ENCODE measurements around the gene MSLN. TPM values are rescaled to one million over a fixed set of nuclear protein-coding genes. Genes with fewer than 3 reads are reported as not detected.

MSLN gene
- total and polyA plus RNA-seq, 9 of the 15 experiments (the other 6 are each of a cell fraction or from before 2014, with no cell fraction given), result not detected

- DNase-seq (ENCODE audit: extremely low read depth in 1 of 4, low spot score in 3 of 4), result no peak
- no peak overlapping the region for H3K4me2 ChIP-seq (ENCODE audit: insufficient read depth, low read length)
- ChIA-PET CTCF (ENCODE audit: low intra/inter-chr PET ratio) (no interaction called here), POLR2A (interaction anchor here (0.6 to 0.7 kb wide), 2 partner anchors 13 to 481 kb away, joined by 3 read pairs; no protein-coding TSS in a partner anchor)
- H3K79me2 ChIP-seq (ENCODE audit: control insufficient read depth, insufficient read depth, low read length), result peaks cover 6% of the 10 kb centered on the region; the same call in 2 of the 3 replicates
- BruUV-seq (replicated peaks), result no TSS peak
- no peaks in the 10 kb centered on the region for H3K9me3 ChIP-seq (replicated peaks; ENCODE audit: control insufficient read depth, insufficient read depth, low read depth, low read length)
- peak; percentile 47 for TF ChIP-seq SUPT5H (IDR thresholded peaks at IDR 0.05)
- TF ChIP-seq POLR2A (conservative IDR thresholded peaks at IDR 0.05), result 0 out of 2 replicates have a peak, but pooled peaks have one; percentile 26
- TF ChIP-seq ZNF717 (CRISPR knock-in tag; IDR thresholded peaks at IDR 0.05), result no peak
- TF ChIP-seq POLR2G (IDR thresholded peaks at IDR 0.05; ENCODE audit: low read depth, low read length), result peak; percentile 64
- H3K9me1 ChIP-seq (ENCODE audit: control insufficient read depth, insufficient read depth, low read length), result no peaks in the 10 kb centered on the region
- WGBS (ENCODE audit: insufficient coverage, low coverage, missing lambda C conversion rate), result 51% methylated on average over 6 of the region's 7 CpGs
- no peaks in the 10 kb centered on the region for H3K27me3 ChIP-seq (ENCODE audit: control insufficient read depth in 2 of 2, insufficient read depth in 2 of 2, low read length in 2 of 2)
- H4K20me1 ChIP-seq (replicated peaks; ENCODE audit: control insufficient read depth, insufficient read depth, low read length), result peaks cover 11% of the 10 kb centered on the region
- FAIRE-seq, result no peak
- H3K27ac ChIP-seq (ENCODE audit: extremely low read depth, low read depth, low read length), result no peak overlapping the region
- intact Hi-C loops (cut with micrococcal nuclease) (no loop called here), in situ Hi-C loops (cut with MboI) (no loop called here)
- peaks cover 5% of the 10 kb centered on the region; the same call in 1 of the 3 replicates for H3K36me3 ChIP-seq (ENCODE audit: control insufficient read depth, insufficient read depth, low read length)
- H2AFZ ChIP-seq (ENCODE audit: low read depth, low read length), result no peak overlapping the region
- ATAC-seq, result no peak
- H3K4me1 ChIP-seq (replicated peaks in 1 of 2; ENCODE audit: control insufficient read depth in 2 of 2, insufficient read depth in 2 of 2, low read length in 2 of 2), result peaks cover 0 to 86% of the 10 kb centered on the region in 2 experiments; a peak in 2 of 5 replicates
- no peak overlapping the region for H3K9ac ChIP-seq (ENCODE audit: insufficient read depth in 1 of 2, low read depth in 2 of 2, low read length in 2 of 2)
- H3K4me3 ChIP-seq, result no peak overlapping the region
Measured at GRCh38 chr16:802461-802860, 41.9 kb downstream of the MSLN start.

GRCh38 chr16:802914-803753 is 42.6 kb downstream of the MSLN start:
- no peak overlapping the region for H2AFZ ChIP-seq (ENCODE audit: low read depth, low read length)
- in situ Hi-C loops (cut with MboI) (no loop called here), intact Hi-C loops (cut with micrococcal nuclease) (no loop called here)
- no peaks in the 10 kb centered on the region for H3K9me1 ChIP-seq (ENCODE audit: control insufficient read depth, insufficient read depth, low read length)
- H4K20me1 ChIP-seq (replicated peaks; ENCODE audit: control insufficient read depth, insufficient read depth, low read length), result peaks cover 11% of the 10 kb centered on the region
- no peak overlapping the region for H3K27ac ChIP-seq (ENCODE audit: extremely low read depth, low read depth, low read length)
- no peak for FAIRE-seq
- no peak overlapping the region for H3K4me2 ChIP-seq (ENCODE audit: insufficient read depth, low read length)
- no peak overlapping the region for H3K4me3 ChIP-seq
- H3K79me2 ChIP-seq (ENCODE audit: control insufficient read depth, insufficient read depth, low read length), result peaks cover 6% of the 10 kb centered on the region; the same call in 2 of the 3 replicates
- H3K36me3 ChIP-seq (ENCODE audit: control insufficient read depth, insufficient read depth, low read length), result no peaks in the 10 kb centered on the region; the same call in 2 of the 3 replicates
- no TSS peak for BruUV-seq (replicated peaks)
- 48% methylated on average over 29 of the region's 33 CpGs for WGBS (ENCODE audit: insufficient coverage, low coverage, missing lambda C conversion rate)
- ATAC-seq, result no peak
- ChIA-PET POLR2A (interaction anchor here (0.6 to 1.0 kb wide), 3 partner anchors 81 to 480 kb away, joined by 3 read pairs; no protein-coding TSS in a partner anchor), CTCF (ENCODE audit: low intra/inter-chr PET ratio) (no interaction called here)
- H3K27me3 ChIP-seq (ENCODE audit: control insufficient read depth in 2 of 2, insufficient read depth in 2 of 2, low read length in 2 of 2), result no peaks in the 10 kb centered on the region
- peaks cover 0 to 87% of the 10 kb centered on the region in 2 experiments; a peak in 2 of 5 replicates for H3K4me1 ChIP-seq (replicated peaks in 1 of 2; ENCODE audit: control insufficient read depth in 2 of 2, insufficient read depth in 2 of 2, low read length in 2 of 2)
- TF ChIP-seq POLR2G (IDR thresholded peaks at IDR 0.05; ENCODE audit: low read depth, low read length) (peak; percentile 54), HMGN3 (IDR thresholded peaks at IDR 0.05; ENCODE audit: borderline replicate concordance, extremely low read depth, insufficient read length, low read depth, low read length) (peak; percentile 14), HNRNPUL1 (IDR thresholded peaks at IDR 0.05; ENCODE audit: low read length) (peak; percentile 60; the same call in 1 of the 2 replicates), RBM25 (IDR thresholded peaks at IDR 0.05; ENCODE audit: low read depth, low read length, severe bottlenecking) (no peak)
- H3K9ac ChIP-seq (ENCODE audit: insufficient read depth in 1 of 2, low read depth in 2 of 2, low read length in 2 of 2), result peak overlapping the region in 1 of 2 experiments; percentile 69; a peak in 2 of 4 replicates
- no peaks in the 10 kb centered on the region for H3K9me3 ChIP-seq (replicated peaks; ENCODE audit: control insufficient read depth, insufficient read depth, low read depth, low read length)
- peak in 1 of 4 experiments; percentile 11 for DNase-seq (ENCODE audit: extremely low read depth in 1 of 4, low spot score in 3 of 4)
